Kidney epithelial cell (primary cell): Measurements from ENCODE around the gene TSPOAP1. TPM values are rescaled to one million over a fixed set of nuclear protein-coding genes. Genes with fewer than 3 reads are reported as not detected.

Source experiments
- DNase-seq: peaks from one replicate; pipeline ENCODE4 v3.0.0-alpha.2; 2010; ENCODE audit warnings: low read depth
- H3K27me3 ChIP-seq: 2 replicates; pipeline ENCODE4 v1.6.0; 2011; ENCODE audit warnings: low read length; ENCODE audit not compliant: control insufficient read depth, insufficient read depth
- H3K36me3 ChIP-seq: 2 replicates; pipeline ENCODE4 v1.5.1; 2011; ENCODE audit warnings: low read length; ENCODE audit not compliant: control insufficient read depth, insufficient read depth
- H3K4me3 ChIP-seq: 2 replicates; pipeline ENCODE4 v1.5.1; 2011; ENCODE audit warnings: low read depth, mild to moderate bottlenecking, control low read depth, low read length
- total RNA-seq: library from RNA; depleted of rRNA; stranded (reverse); fragments of >200 nt; gene quantifications from 2 replicates; pipeline ENCODE4 v1.2.3, GENCODE V29; 2015
- TF ChIP-seq, protein P1 (sequence below): IDR thresholded peaks from 2 replicates; pipeline ENCODE4 v1.5.1; 2011; ENCODE audit warnings: mild to moderate bottlenecking, moderate library complexity, low read length, control low read depth, inconsistent platforms; ENCODE audit not compliant: insufficient read depth, poor library complexity, severe bottlenecking

The TSPOAP1 gene
- total RNA-seq, 1 donor from 2014 or later: 9.4 TPM

DNA sequence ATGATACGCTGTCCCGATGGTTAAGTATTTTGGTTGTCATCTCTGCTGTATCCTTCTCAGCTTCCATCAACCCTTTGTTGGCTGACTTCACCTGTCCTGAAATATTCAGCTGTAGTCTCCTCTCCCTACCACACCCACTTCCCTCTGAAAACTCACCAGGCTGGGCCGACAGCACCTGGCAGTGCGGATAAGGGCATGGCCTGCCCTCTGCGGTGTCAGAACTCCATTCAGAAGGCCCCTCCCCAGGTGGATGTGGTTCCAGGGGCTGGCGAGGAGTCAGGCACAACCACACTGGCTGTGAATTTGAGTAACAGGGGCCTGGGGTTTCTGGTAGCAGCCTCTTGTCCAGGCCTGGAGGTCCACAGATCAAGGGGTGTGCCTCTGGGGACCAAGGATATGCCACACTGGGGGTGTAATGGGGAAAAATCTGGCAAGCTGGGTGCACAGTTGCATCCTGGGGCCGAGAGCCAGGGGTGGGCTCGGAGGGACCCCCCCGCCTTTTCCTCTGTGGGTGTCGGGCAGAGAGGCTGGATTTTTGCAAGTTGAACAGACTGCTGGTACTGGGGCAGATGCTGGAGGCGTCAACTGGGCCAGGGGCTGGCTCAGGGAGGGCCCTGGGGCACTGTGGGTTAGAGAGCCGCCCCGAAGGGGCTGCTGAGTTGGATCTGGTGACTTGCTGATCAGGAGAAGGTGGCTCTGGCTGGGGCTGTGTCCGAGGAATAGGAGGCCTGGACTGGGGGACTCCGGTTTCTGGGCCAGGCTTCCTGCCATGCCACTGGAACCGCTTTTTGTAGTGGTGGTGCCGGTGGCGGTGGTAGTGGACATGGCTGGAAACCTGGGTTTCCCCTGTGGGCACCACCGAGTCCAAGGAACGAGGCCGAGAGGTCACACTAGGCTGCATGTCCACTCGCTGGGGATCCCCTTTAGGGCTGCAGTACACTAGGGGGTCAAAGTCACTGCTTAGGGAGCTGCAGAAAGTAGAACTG, 29.0 kb upstream of the TSPOAP1 start:
- TF ChIP-seq, protein P1, sequence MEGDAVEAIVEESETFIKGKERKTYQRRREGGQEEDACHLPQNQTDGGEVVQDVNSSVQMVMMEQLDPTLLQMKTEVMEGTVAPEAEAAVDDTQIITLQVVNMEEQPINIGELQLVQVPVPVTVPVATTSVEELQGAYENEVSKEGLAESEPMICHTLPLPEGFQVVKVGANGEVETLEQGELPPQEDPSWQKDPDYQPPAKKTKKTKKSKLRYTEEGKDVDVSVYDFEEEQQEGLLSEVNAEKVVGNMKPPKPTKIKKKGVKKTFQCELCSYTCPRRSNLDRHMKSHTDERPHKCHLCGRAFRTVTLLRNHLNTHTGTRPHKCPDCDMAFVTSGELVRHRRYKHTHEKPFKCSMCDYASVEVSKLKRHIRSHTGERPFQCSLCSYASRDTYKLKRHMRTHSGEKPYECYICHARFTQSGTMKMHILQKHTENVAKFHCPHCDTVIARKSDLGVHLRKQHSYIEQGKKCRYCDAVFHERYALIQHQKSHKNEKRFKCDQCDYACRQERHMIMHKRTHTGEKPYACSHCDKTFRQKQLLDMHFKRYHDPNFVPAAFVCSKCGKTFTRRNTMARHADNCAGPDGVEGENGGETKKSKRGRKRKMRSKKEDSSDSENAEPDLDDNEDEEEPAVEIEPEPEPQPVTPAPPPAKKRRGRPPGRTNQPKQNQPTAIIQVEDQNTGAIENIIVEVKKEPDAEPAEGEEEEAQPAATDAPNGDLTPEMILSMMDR: no peak
- H3K36me3 ChIP-seq: no peaks in the 10 kb centered on the region
- no peaks in the 10 kb centered on the region for H3K27me3 ChIP-seq
- H3K4me3 ChIP-seq: no peak overlapping the region
- no peak for DNase-seq

DNA sequence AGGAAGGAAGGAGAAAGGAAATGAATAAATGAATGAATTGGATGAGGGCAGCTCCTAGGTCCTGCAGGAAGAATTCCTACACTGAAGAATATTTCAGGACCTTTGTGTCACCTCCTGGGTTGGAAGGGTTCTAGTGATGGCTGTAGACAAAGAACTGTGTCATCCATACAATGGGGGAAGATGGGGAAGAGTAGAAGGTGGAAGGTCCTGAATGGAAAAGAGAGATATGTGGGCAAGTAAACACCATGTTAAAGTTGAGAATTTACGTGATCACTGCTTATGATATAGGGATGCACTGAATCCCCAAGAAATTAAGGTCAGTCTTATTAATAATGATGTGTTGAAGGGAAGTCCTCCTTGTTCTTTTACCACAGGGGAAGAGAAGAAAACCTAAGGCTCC, 27.6 kb upstream of the TSPOAP1 start:
- no peak for DNase-seq
- TF ChIP-seq, protein P1: no peak
- Histone ChIP-seq H3K4me3 (no peak overlapping the region), H3K27me3 (no peaks in the 10 kb centered on the region), H3K36me3 (no peaks in the 10 kb centered on the region)

- Histone ChIP-seq H3K27me3 (no peaks in the 10 kb centered on the region), H3K4me3 (no peak overlapping the region), H3K36me3 (peaks cover 1% of the 10 kb centered on the region)
- DNase-seq: no peak
- TF ChIP-seq, protein P1: no peak
Observed at GRCh38 chr17:58354541-58355216, 26.1 kb upstream of the TSPOAP1 start.

DNA sequence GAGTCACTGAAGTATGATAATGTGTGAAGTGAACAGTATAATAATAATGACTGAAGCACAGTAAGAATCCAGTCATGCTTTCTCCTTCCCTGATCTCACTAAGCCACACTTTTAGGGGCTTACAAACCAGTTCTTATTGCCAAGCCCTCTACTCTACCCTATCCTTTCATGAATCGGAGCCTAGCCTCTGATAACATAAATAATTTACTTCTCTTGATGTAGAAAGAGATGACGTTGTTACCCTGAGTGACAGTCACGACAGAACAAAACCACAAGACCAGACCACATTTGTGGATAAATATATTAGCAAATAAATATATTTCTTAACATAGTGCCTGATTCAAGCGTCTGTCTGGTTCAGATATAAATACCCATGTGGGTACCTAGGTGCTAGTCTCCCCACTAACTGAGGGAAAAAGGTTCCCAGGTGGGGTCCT, 24.8 kb upstream of the TSPOAP1 start:
- no peak for DNase-seq
- Histone ChIP-seq H3K4me3 (no peak overlapping the region), H3K27me3 (no peaks in the 10 kb centered on the region), H3K36me3 (peaks cover 2% of the 10 kb centered on the region)
- TF ChIP-seq, protein P1: no peak

- Histone ChIP-seq H3K4me3 (peak overlapping the region; percentile 93), H3K36me3 (peaks cover 2% of the 10 kb centered on the region), H3K27me3 (no peaks in the 10 kb centered on the region)
- TF ChIP-seq, protein P1: no peak
- no peak for DNase-seq
Observed at GRCh38 chr17:58352596-58353388, 24.2 kb upstream of the TSPOAP1 start.
